H1 (cell line): ENCODE results near the gene SH3RF3. TPM values are rescaled to one million over a fixed set of nuclear protein-coding genes. Genes with fewer than 3 reads are reported as not detected.

ENCODE experiments used
- CTCF ChIA-PET: fragments of 300-600 bp; sonication (Branson Sonifier 250); formaldehyde crosslinking; loops from one replicate; lab custom pipeline; 2021; ENCODE audit not compliant: partially characterized antibody; lab: Charles Lee
- POLR2A ChIA-PET: fragments of 300-600 bp; sonication (Branson Sonifier 250); formaldehyde crosslinking; loops from one replicate; lab custom pipeline; 2021; ENCODE audit warnings: inconsistent platforms; ENCODE audit not compliant: partially characterized antibody; lab: Charles Lee
- DNase-seq, 2 experiments: peaks; one replicate each; pipeline versions ENCODE4 v3.0.0 to v3.0.0-alpha.2; 2010 to 2022; ENCODE audit warnings: low spot score in 2 of 2, low read depth in 1 of 2, mixed read lengths in 1 of 2
- FAIRE-seq: peaks from 2 replicates; lab custom pipeline; 2011; peaks lifted over from hg19 to GRCh38; lab: Jason Lieb, UNC
- H2AFZ ChIP-seq: 2 replicates; pipeline ENCODE4 v1.8.1; 2012; ENCODE audit warnings: low read length, inconsistent platforms
- H2AK5ac ChIP-seq: 2 replicates; pipeline ENCODE4 v1.6.1; 2013; ENCODE audit warnings: low read depth, low read length
- H2BK120ac ChIP-seq: replicated peaks from 2 replicates; pipeline ENCODE3; 2013; ENCODE audit warnings: low read depth, low read length, inconsistent platforms
- H2BK12ac ChIP-seq: 2 replicates; pipeline ENCODE4 v1.6.1; 2013; ENCODE audit warnings: low read depth, low read length
- H2BK15ac ChIP-seq: 2 replicates; pipeline ENCODE4 v1.6.1; 2013; ENCODE audit warnings: low read length
- H2BK20ac ChIP-seq: 2 replicates; pipeline ENCODE4 v1.6.1; 2013; ENCODE audit warnings: low read length
- H2BK5ac ChIP-seq: 2 replicates; pipeline ENCODE4 v1.6.1; 2013; ENCODE audit warnings: low read depth, low read length
- H3K14ac ChIP-seq: 2 replicates; pipeline ENCODE4 v1.6.1; 2013; ENCODE audit warnings: inconsistent platforms; ENCODE audit not compliant: insufficient read length
- H3K18ac ChIP-seq: 2 replicates; pipeline ENCODE4 v1.6.1; 2013; ENCODE audit warnings: low read length; ENCODE audit errors: extremely low read depth
- H3K23ac ChIP-seq: 2 replicates; pipeline ENCODE4 v1.6.1; 2013; ENCODE audit warnings: inconsistent platforms; ENCODE audit not compliant: insufficient read length
- H3K23me2 ChIP-seq: 2 replicates; pipeline ENCODE4 v1.6.1; 2013; ENCODE audit warnings: low read depth, low read length
- H3K27ac ChIP-seq: 2 replicates; pipeline ENCODE4 v1.6.1; 2011; ENCODE audit warnings: low read depth, low read length, inconsistent platforms
- H3K27me3 ChIP-seq, 4 experiments: replicated peaks in 1 of 4; 1 replicate in 1 of 4; 2 replicates in 3 of 4; pipeline versions ENCODE4 v1.6.1 to v1.8.1; 2011 to 2013; ENCODE audit warnings: low read length in 3 of 4, mild to moderate bottlenecking in 3 of 4, inconsistent platforms in 2 of 4, mixed read lengths in 2 of 4, moderate library complexity in 1 of 4; ENCODE audit not compliant: control insufficient read depth in 3 of 4, insufficient read depth in 3 of 4; ENCODE audit errors: extremely low read depth in 1 of 4
- H3K36me3 ChIP-seq, 4 experiments: 2 replicates each; pipeline versions ENCODE4 v1.6.1 to v1.8.1; 2011 to 2013; ENCODE audit warnings: mild to moderate bottlenecking in 4 of 4, low read length in 3 of 4, moderate library complexity in 2 of 4, control low read depth in 1 of 4, inconsistent platforms in 1 of 4; ENCODE audit not compliant: insufficient read depth in 4 of 4, control insufficient read depth in 2 of 4
- H3K4ac ChIP-seq: replicated peaks from 2 replicates; pipeline ENCODE3; 2013; ENCODE audit warnings: low read length, low read depth, mixed read lengths, inconsistent platforms; ENCODE audit not compliant: insufficient read length
- H3K4me1 ChIP-seq, 4 experiments: replicated peaks in 1 of 4; 1 replicate in 1 of 4; 2 replicates in 3 of 4; pipeline versions ENCODE4 v1.6.1 to v1.8.1; 2011 to 2013; ENCODE audit warnings: low read length in 3 of 4, inconsistent platforms in 2 of 4, mixed read lengths in 1 of 4; ENCODE audit not compliant: insufficient read depth in 4 of 4, control insufficient read depth in 3 of 4
- H3K4me2 ChIP-seq, 2 experiments: 2 replicates each; pipeline versions ENCODE4 v1.6.1 to v1.8.1; 2011 to 2013; ENCODE audit warnings: low read depth in 2 of 2, low read length in 2 of 2, control low read depth in 1 of 2, inconsistent platforms in 1 of 2, mild to moderate bottlenecking in 1 of 2; ENCODE audit not compliant: insufficient read depth in 1 of 2
- H3K4me3 ChIP-seq, 4 experiments: fragments of 200-600, 300-600 bp in 1 of 4; sonication (generic), shearing (Covaris generic), sonication (Bioruptor Twin) in 1 of 4; 2 replicates each; pipeline versions ENCODE4 v1.5.1 to v1.8.1; 2011 to 2016; ENCODE audit warnings: low read length in 4 of 4, low read depth in 3 of 4, control low read depth in 2 of 4, inconsistent platforms in 2 of 4, mild to moderate bottlenecking in 2 of 4, mixed read lengths in 1 of 4, moderate library complexity in 1 of 4; ENCODE audit not compliant: insufficient read depth in 2 of 4; ENCODE audit errors: extremely low read depth in 1 of 4
- H3K56ac ChIP-seq: replicated peaks from 2 replicates; pipeline ENCODE3; 2013; ENCODE audit warnings: low read depth, mild to moderate bottlenecking, mixed read lengths, low read length, inconsistent platforms; ENCODE audit not compliant: insufficient read length
- H3K79me1 ChIP-seq: 2 replicates; pipeline ENCODE4 v1.6.1; 2013; ENCODE audit warnings: low read depth, low read length, control low read depth
- H3K79me2 ChIP-seq, 2 experiments: 2 replicates each; pipeline versions ENCODE4 v1.6.1 to v1.8.1; 2012 to 2013; ENCODE audit warnings: low read length in 2 of 2, mild to moderate bottlenecking in 2 of 2, inconsistent platforms in 1 of 2; ENCODE audit not compliant: insufficient read depth in 2 of 2, control insufficient read depth in 1 of 2
- H3K9ac ChIP-seq, 4 experiments: replicated peaks in 1 of 4; 1 replicate in 1 of 4; 2 replicates in 3 of 4; pipeline versions ENCODE4 v1.6.1 to v1.8.1; 2011 to 2013; ENCODE audit warnings: low read depth in 3 of 4, low read length in 3 of 4, control low read depth in 2 of 4, mild to moderate bottlenecking in 2 of 4, moderate library complexity in 2 of 4, inconsistent platforms in 1 of 4; ENCODE audit errors: extremely low read depth in 1 of 4
- H3K9me3 ChIP-seq, 2 experiments: 2 replicates each; pipeline versions ENCODE4 v1.6.1 to v1.8.1; 2012 to 2013; ENCODE audit warnings: mild to moderate bottlenecking in 2 of 2, moderate library complexity in 2 of 2, control low read depth in 1 of 2, inconsistent platforms in 1 of 2, low read depth in 1 of 2, low read length in 1 of 2, mixed read lengths in 1 of 2; ENCODE audit not compliant: insufficient read depth in 2 of 2
- H4K20me1 ChIP-seq, 2 experiments: replicated peaks in 1 of 2; 2 replicates each; pipeline versions ENCODE3 to v1.8.1; 2011 to 2013; ENCODE audit warnings: inconsistent platforms in 2 of 2, low read length in 2 of 2, mild to moderate bottlenecking in 1 of 2; ENCODE audit not compliant: insufficient read depth in 2 of 2, control insufficient read depth in 1 of 2
- H4K5ac ChIP-seq: 2 replicates; pipeline ENCODE4 v1.6.1; 2013; ENCODE audit warnings: low read length, low read depth, mixed read lengths, inconsistent platforms; ENCODE audit not compliant: insufficient read length
- H4K8ac ChIP-seq: 2 replicates; pipeline ENCODE4 v1.8.0; 2013; ENCODE audit warnings: mild to moderate bottlenecking, moderate library complexity, low read length, inconsistent platforms; ENCODE audit not compliant: insufficient read depth; ENCODE audit errors: extremely low read depth
- H4K91ac ChIP-seq: replicated peaks from 2 replicates; pipeline ENCODE3; 2013; ENCODE audit warnings: low read length, mixed read lengths, inconsistent platforms; ENCODE audit not compliant: insufficient read length
- CEBPB ChIP-seq: IDR thresholded peaks from 2 replicates; pipeline ENCODE4 v1.6.1; 2012; ENCODE audit warnings: low read depth, low read length
- JUN ChIP-seq: IDR thresholded peaks from 2 replicates; pipeline ENCODE4 v1.6.1; 2011; ENCODE audit warnings: low read depth, mild to moderate bottlenecking, improper control_type of control experiment, low read length
- RAD21 ChIP-seq, 2 experiments: IDR thresholded peaks in 1 of 2; conservative IDR thresholded peaks in 1 of 2; 2 replicates each; pipeline ENCODE4 v1.6.1; 2011; ENCODE audit warnings: low read depth in 2 of 2, low read length in 2 of 2, improper control_type of control experiment in 1 of 2, inconsistent platforms in 1 of 2, mild to moderate bottlenecking in 1 of 2, moderate library complexity in 1 of 2
- RBBP5 ChIP-seq: IDR thresholded peaks from 2 replicates; pipeline ENCODE4 v1.7.1; 2012; ENCODE audit warnings: low read depth, mild to moderate bottlenecking, inconsistent platforms, low read length, moderate library complexity, borderline replicate concordance
- SIRT6 ChIP-seq: IDR thresholded peaks from one replicate; pipeline ENCODE4 v1.7.1; 2012; ENCODE audit warnings: low read length, inconsistent platforms
- WGBS, 2 experiments: shearing (Covaris generic) in 1 of 2; methylation state at CpG; one replicate each; pipeline versions ENCODE4 v1.1.6 to v1.1.7; 2013 to 2015; ENCODE audit warnings: low lambda C conversion rate in 2 of 2, mixed read lengths in 2 of 2, inconsistent platforms in 1 of 2, low coverage in 1 of 2, missing lambda C conversion rate in 1 of 2; ENCODE audit not compliant: insufficient replicate concordance in 2 of 2, insufficient coverage in 1 of 2, insufficient read length in 1 of 2; ENCODE audit errors: extremely low coverage in 1 of 2, missing lambda C conversion rate in 1 of 2; 5-methylcytosine and 5-hydroxymethylcytosine counted together
- polyA plus RNA-seq, 7 experiments: library from polyadenylated mRNA; depleted of rRNA in 3 of 7; stranded (reverse) in 5 of 7; unstranded in 2 of 7; fragments of >200 nt in 5 of 7; fragments of 200-250 nt in 2 of 7; gene quantifications; 1 replicate in 5 of 7; 2 replicates in 1 of 7; 4 replicates in 1 of 7; pipeline versions ENCODE4 v1.2.1 to v1.2.3, GENCODE V29; 2011 to 2013; ENCODE audit warnings: missing spikeins in 2 of 7, mixed read lengths in 2 of 7
- total RNA-seq: library from RNA; stranded (reverse); fragmentation: NEBNext Ultra II Directional; extraction: Animal tissue kit (Norgen Biotek cat#: 25700); gene quantifications from 2 replicates; pipeline ENCODE4 v1.2.1, GENCODE V29; 2021

Gene SH3RF3
- total and polyA plus RNA-seq, 2 of the 8 experiments (the other 6 are each of a cell fraction or from before 2014, with no cell fraction given), result 0.11 to 0.65 TPM

DNA sequence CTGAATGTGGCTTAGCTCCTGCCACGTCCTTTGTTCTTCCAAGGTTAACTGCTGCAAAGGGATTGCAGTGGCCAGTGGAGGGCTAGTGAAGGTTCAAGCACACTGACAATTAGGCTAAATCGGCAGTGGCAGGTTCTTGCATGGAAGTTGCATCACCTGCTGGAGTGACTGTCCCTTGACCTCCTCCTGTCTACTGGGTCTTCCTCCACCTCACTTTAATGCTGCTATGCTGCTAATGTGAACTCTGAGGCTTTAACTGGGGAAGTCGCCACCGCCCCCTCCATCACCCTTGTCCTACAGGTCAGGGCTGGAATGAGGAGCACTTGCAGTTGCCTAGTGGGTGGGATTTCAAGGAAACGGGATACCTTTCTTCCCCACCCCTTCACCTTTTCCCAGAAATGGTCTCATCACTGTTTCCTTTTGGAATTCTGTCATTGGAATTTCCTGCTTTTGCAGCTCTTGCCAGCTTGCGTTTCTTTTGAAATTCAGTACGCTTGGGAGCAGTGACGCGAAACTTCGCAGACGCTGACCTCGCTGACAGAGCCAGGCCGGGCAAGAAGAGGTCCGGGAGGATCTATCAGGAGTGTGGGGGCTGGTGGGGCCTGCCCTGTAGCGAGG is 150.3 kb downstream of the SH3RF3 start:
- no peaks in the 10 kb centered on the region for H4K20me1 ChIP-seq

More for the DNA sequence above, 150.3 kb downstream of the SH3RF3 start:
- Histone ChIP-seq H3K14ac (no peak overlapping the region), H3K79me2 (no peaks in the 10 kb centered on the region), H3K23ac (no peak overlapping the region), H3K23me2 (no peaks in the 10 kb centered on the region), H2AK5ac (no peak overlapping the region)
- no peak for DNase-seq
- no peak for TF ChIP-seq SIRT6
- TF ChIP-seq RAD21 (IDR thresholded peaks at IDR 0.05 in 1 of 2, conservative IDR thresholded peaks at IDR 0.05 in 1 of 2; ENCODE audit: low read depth in 2 of 2, low read length in 2 of 2), result no peak
- no peak for TF ChIP-seq RBBP5
- TF ChIP-seq CEBPB, result peak; percentile 58
- no peak for TF ChIP-seq JUN
- TF ChIP-seq, all 59 proteins: peak for 1
- no peak overlapping the region for H3K56ac ChIP-seq
- H2BK120ac ChIP-seq, result no peak overlapping the region
- H3K4me3 ChIP-seq, result no peak overlapping the region
- CTCF ChIA-PET, result interaction anchor here (1.5 kb wide), 1 partner anchor 12 kb away, joined by 3 read pairs; no protein-coding TSS in a partner anchor
- no peak overlapping the region for H4K5ac ChIP-seq
- H3K18ac ChIP-seq, result no peak overlapping the region
- no peak overlapping the region for H2BK5ac ChIP-seq
- H3K36me3 ChIP-seq, result no peaks in the 10 kb centered on the region
- H4K8ac ChIP-seq, result no peak overlapping the region
- peak overlapping the region; percentile 84 for H2AFZ ChIP-seq
- H2BK15ac ChIP-seq, result no peak overlapping the region
- no peak overlapping the region for H3K9ac ChIP-seq
- WGBS, 2 experiments, result 74% methylated on average over 15 of the region's 15 CpGs; no CpG with 5 or more reads in 1 of the 2 experiments
- H3K79me1 ChIP-seq, result no peaks in the 10 kb centered on the region
- no peak overlapping the region for H3K4ac ChIP-seq
- no peak for FAIRE-seq
- H3K4me2 ChIP-seq, result no peak overlapping the region
- POLR2A ChIA-PET, result no interaction called here
- H2BK20ac ChIP-seq, result no peak overlapping the region
- no peak overlapping the region for H2BK12ac ChIP-seq
- no peak overlapping the region for H3K27ac ChIP-seq
- H3K27me3 ChIP-seq, result no peaks in the 10 kb centered on the region
- no peak overlapping the region for H4K91ac ChIP-seq
- no peaks in the 10 kb centered on the region for H3K9me3 ChIP-seq
- H3K4me1 ChIP-seq, result peaks cover 0 to 5% (median 4%) of the 10 kb centered on the region in 4 experiments; a peak in 5 of 7 replicates
